SK-N-SH (cell line): ENCODE results near the gene ZNF445. TPM values are rescaled to one million over a fixed set of nuclear protein-coding genes. Genes with fewer than 3 reads are reported as not detected.

Experiments used
- CTCF ChIA-PET: fragments of 300-600, 350-600 bp; formaldehyde crosslinking; extraction: SDS; loops from one replicate; lab custom pipeline; 2021; lab: Yijun Ruan, JAX
- POLR2A ChIA-PET: fragments of 350-600 bp; sonication (Branson Sonifier 250); formaldehyde crosslinking; extraction: SDS; loops from one replicate; lab custom pipeline; 2020; ENCODE audit warnings: antibody characterized with exemption, inconsistent platforms; lab: Yijun Ruan, JAX
- DNase-seq: peaks from one replicate; pipeline ENCODE4 v3.0.0; 2012
- H2AFZ ChIP-seq: fragments of 200-600 bp; sonication (generic); 2 replicates; pipeline ENCODE4 v1.8.1; 2016; ENCODE audit warnings: antibody characterized with exemption, mild to moderate bottlenecking, low read depth
- H3F3A ChIP-seq: fragments of 200-600 bp; sonication (generic); replicated peaks from 2 replicates; pipeline ENCODE3; 2016; ENCODE audit warnings: antibody characterized with exemption, mild to moderate bottlenecking; ENCODE audit not compliant: insufficient read depth
- H3K27ac ChIP-seq, 2 experiments: fragments of 200-500 bp in 1 of 2; fragments of 200-600 bp in 1 of 2; sonication (Bioruptor generic) in 1 of 2; sonication (generic), shearing (Covaris generic) in 1 of 2; 2 replicates each; pipeline versions ENCODE4 v1.5.1 to v1.6.1; 2014 to 2016; ENCODE audit warnings: low read depth in 2 of 2, inconsistent platforms in 1 of 2, low read length in 1 of 2, mild to moderate bottlenecking in 1 of 2, mixed read lengths in 1 of 2
- H3K27me3 ChIP-seq: fragments of 200-600 bp; sonication (generic), shearing (Covaris generic); 2 replicates; pipeline ENCODE4 v1.6.1; 2016; ENCODE audit warnings: mixed run types; ENCODE audit not compliant: insufficient read depth
- H3K36me3 ChIP-seq, 2 experiments: fragments of 200-500 bp in 1 of 2; fragments of 200-600 bp in 1 of 2; sonication (Bioruptor generic) in 1 of 2; sonication (generic) in 1 of 2; replicated peaks in 1 of 2; 2 replicates each; pipeline versions ENCODE3 to v1.5.1; 2014 to 2016; ENCODE audit warnings: low read length in 1 of 2, mild to moderate bottlenecking in 1 of 2; ENCODE audit not compliant: insufficient read depth in 2 of 2, control insufficient read depth in 1 of 2
- H3K4me1 ChIP-seq, 2 experiments: fragments of 200-500 bp in 1 of 2; fragments of 200-600 bp in 1 of 2; sonication (Bioruptor generic) in 1 of 2; sonication (generic), shearing (Covaris generic) in 1 of 2; 2 replicates each; pipeline versions ENCODE4 v1.5.1 to v1.6.1; 2014 to 2016; ENCODE audit warnings: low read depth in 1 of 2, low read length in 1 of 2, mixed run types in 1 of 2; ENCODE audit not compliant: insufficient read depth in 2 of 2, control insufficient read depth in 1 of 2
- H3K4me2 ChIP-seq: fragments of 200-600 bp; sonication (generic), shearing (Covaris generic); 2 replicates; pipeline ENCODE4 v1.6.1; 2017; ENCODE audit warnings: mixed run types
- H3K4me3 ChIP-seq, 2 experiments: fragments of 200-500 bp in 1 of 2; fragments of 200-600 bp in 1 of 2; sonication (Bioruptor generic) in 1 of 2; sonication (generic), shearing (Covaris generic) in 1 of 2; 2 replicates each; pipeline versions ENCODE4 v1.5.1 to v1.8.1; 2014 to 2016; ENCODE audit warnings: low read depth in 2 of 2, inconsistent platforms in 1 of 2, low read length in 1 of 2, mild to moderate bottlenecking in 1 of 2, mixed read lengths in 1 of 2, moderate library complexity in 1 of 2
- H3K79me2 ChIP-seq: fragments of 200-600 bp; sonication (generic); 2 replicates; pipeline ENCODE4 v1.8.1; 2017; ENCODE audit warnings: mild to moderate bottlenecking; ENCODE audit not compliant: insufficient read depth
- H3K9ac ChIP-seq: fragments of 200-600 bp; sonication (generic); 2 replicates; pipeline ENCODE4 v1.6.1; 2017; ENCODE audit warnings: mixed run types
- H3K9me2 ChIP-seq: fragments of 200-600 bp; sonication (generic); 2 replicates; pipeline ENCODE4 v1.6.1; 2017; ENCODE audit warnings: mixed run types
- H3K9me3 ChIP-seq: fragments of 200-600 bp; sonication (generic); 2 replicates; pipeline ENCODE4 v1.6.1; 2017; ENCODE audit warnings: mixed run types, mild to moderate bottlenecking, moderate library complexity
- H4K20me1 ChIP-seq: fragments of 200-600 bp; sonication (generic); 2 replicates; pipeline ENCODE4 v1.6.1; 2017; ENCODE audit warnings: mild to moderate bottlenecking, mixed run types; ENCODE audit not compliant: insufficient read depth
- CTCF ChIP-seq: fragments of 200-600 bp; sonication (generic); IDR thresholded peaks from 2 replicates; pipeline ENCODE4 v1.6.1; 2017; ENCODE audit warnings: antibody characterized with exemption, mild to moderate bottlenecking, moderate library complexity
- EP300 ChIP-seq, 2 experiments: IDR thresholded peaks; 2 replicates each; pipeline versions ENCODE4 v1.4.0 to v1.6.1; 2012; ENCODE audit warnings: borderline replicate concordance in 1 of 2, low read depth in 1 of 2, low read length in 1 of 2
- EZH2phosphoT487 ChIP-seq: fragments of 200-600 bp; sonication (generic); IDR thresholded peaks from 2 replicates; pipeline ENCODE4 v1.6.1; 2017; ENCODE audit warnings: low read depth, mixed run types, mild to moderate bottlenecking, antibody characterized with exemption, moderate library complexity, borderline replicate concordance
- FOSL2 ChIP-seq: IDR thresholded peaks from 2 replicates; pipeline ENCODE4 v1.4.0; 2012; ENCODE audit warnings: low read depth, mild to moderate bottlenecking, moderate library complexity, borderline replicate concordance
- FOXM1 ChIP-seq: IDR thresholded peaks from 2 replicates; pipeline ENCODE4 v1.4.0; 2012; ENCODE audit warnings: low read depth, mild to moderate bottlenecking
- GABPA ChIP-seq: IDR thresholded peaks from 2 replicates; pipeline ENCODE4 v1.4.0; 2012; ENCODE audit warnings: low read depth, mild to moderate bottlenecking
- GATA2 ChIP-seq: sonication (generic); formaldehyde crosslinking; IDR thresholded peaks from 2 replicates; pipeline ENCODE4 v1.5.0; 2020; ENCODE audit warnings: mild to moderate bottlenecking, missing genetic modification reagents
- JUND ChIP-seq: IDR thresholded peaks from 2 replicates; pipeline ENCODE4 v1.4.0; 2012
- MXI1 ChIP-seq: IDR thresholded peaks from 2 replicates; pipeline ENCODE4 v1.6.1; 2012; ENCODE audit warnings: mild to moderate bottlenecking, low read depth, low read length, improper control_type of control experiment
- POLR2AphosphoS5 ChIP-seq: IDR thresholded peaks from 2 replicates; pipeline ENCODE4 v1.6.1; 2012; ENCODE audit warnings: low read depth, low read length
- RAD21 ChIP-seq: IDR thresholded peaks from 2 replicates; pipeline ENCODE4 v1.6.1; 2012; ENCODE audit warnings: mild to moderate bottlenecking, low read length
- RCOR1 ChIP-seq: fragments of 150-350 bp; IDR thresholded peaks from 2 replicates; pipeline ENCODE4 v1.6.1; 2017; ENCODE audit warnings: antibody characterized with exemption, low read length
- RXRA ChIP-seq: IDR thresholded peaks from 2 replicates; pipeline ENCODE4 v1.4.0; 2012; ENCODE audit warnings: low read depth, mild to moderate bottlenecking, borderline replicate concordance
- SMC3 ChIP-seq: IDR thresholded peaks from 2 replicates; pipeline ENCODE4 v1.6.1; 2012; ENCODE audit warnings: low read depth, low read length, improper control_type of control experiment
- TCF12 ChIP-seq: IDR thresholded peaks from 2 replicates; pipeline ENCODE4 v1.4.0; 2012
- USF1 ChIP-seq: IDR thresholded peaks from 2 replicates; pipeline ENCODE4 v1.4.0; 2012; ENCODE audit warnings: low read depth, borderline replicate concordance
- USF2 ChIP-seq: fragments of 150-350 bp; IDR thresholded peaks from 2 replicates; pipeline ENCODE4 v1.6.1; 2017; ENCODE audit warnings: antibody characterized with exemption, low read length, low read depth, borderline replicate concordance
- YY1 ChIP-seq: IDR thresholded peaks from 2 replicates; pipeline ENCODE4 v1.4.0; 2012; ENCODE audit warnings: low read depth, mild to moderate bottlenecking
- ZBTB33 ChIP-seq: IDR thresholded peaks from 2 replicates; pipeline ENCODE4 v1.4.0; 2012; ENCODE audit warnings: low read depth, borderline replicate concordance
- WGBS: methylation state at CpG from one replicate; pipeline ENCODE4 v1.1.6; 2017; ENCODE audit warnings: low lambda C conversion rate; 5-methylcytosine and 5-hydroxymethylcytosine counted together
- polyA plus RNA-seq, 3 experiments: library from polyadenylated mRNA; depleted of rRNA; stranded (reverse); fragments of >200 nt; gene quantifications; 2 replicates each; pipeline ENCODE4 v1.2.3, GENCODE V29; 2012

The ZNF445 gene
- polyA plus RNA-seq, 1 of the 3 experiments (the other 2 are of a cell fraction) = 2.2 TPM

- TF ChIP-seq EZH2phosphoT487 (no peak), FOXM1 (no peak), FOSL2 (no peak), POLR2AphosphoS5 (no peak), JUND (no peak), RXRA (no peak)
Observed at GRCh38 chr3:44510000-44510368, 32.5 kb upstream of the ZNF445 start (continued).

- Histone ChIP-seq H3K9ac (peak overlapping the region; percentile 83), H4K20me1 (no peaks in the 10 kb centered on the region), H3K9me3 (no peaks in the 10 kb centered on the region), H3K27ac (peak overlapping the region in 1 of 2 experiments; percentile 19; a peak in 2 of 4 replicates), H3K79me2 (peaks cover 58% of the 10 kb centered on the region), H3K27me3 (no peaks in the 10 kb centered on the region), H3K36me3 (peaks cover 3 to 12% of the 10 kb centered on the region in 2 experiments), H2AFZ (peak overlapping the region; percentile 97), H3K4me1 (peaks cover 0 to 12% of the 10 kb centered on the region in 2 experiments; a peak in 1 of 4 replicates), H3K4me2 (peak overlapping the region; percentile 86), H3K4me3 (peak overlapping the region; percentile 69 to 96), H3K9me2 (no peaks in the 10 kb centered on the region), H3F3A (peaks cover 3% of the 10 kb centered on the region)
- POLR2A ChIA-PET = interaction anchor here (1.0 kb wide), 1 partner anchor 336 kb away, joined by 3 read pairs; no protein-coding TSS in a partner anchor
- CTCF ChIA-PET = interaction anchor here (1.1 kb wide), 1 partner anchor 75 kb away, joined by 3 read pairs; the partner anchor contains the start of gene ZNF660
- peak; percentile 30 for DNase-seq
- WGBS = 65% methylated on average over 2 of the region's 2 CpGs
- TF ChIP-seq USF2 = no peak
- TF ChIP-seq GATA2 (CRISPR knock-in tag) = no peak
- no peak for TF ChIP-seq FOXM1
- TF ChIP-seq YY1 = no peak
- TF ChIP-seq RXRA = no peak
- no peak for TF ChIP-seq EZH2phosphoT487
- no peak for TF ChIP-seq USF1
- no peak for TF ChIP-seq RCOR1
Observed at GRCh38 chr3:44509393-44509921, 32.0 kb upstream of the ZNF445 start.

- POLR2A ChIA-PET = interaction anchor here (0.6 kb wide), 1 partner anchor 9 kb away, joined by 4 read pairs; no protein-coding TSS in a partner anchor
- Histone ChIP-seq H3K4me3 (no peak overlapping the region), H3K4me1 (peaks cover 0 to 12% of the 10 kb centered on the region in 2 experiments; a peak in 1 of 4 replicates), H4K20me1 (no peaks in the 10 kb centered on the region), H3K9me3 (no peaks in the 10 kb centered on the region; the same call in 1 of the 2 replicates), H3K36me3 (peaks cover 7 to 12% of the 10 kb centered on the region in 2 experiments), H3F3A (peaks cover 3% of the 10 kb centered on the region), H3K27me3 (no peaks in the 10 kb centered on the region), H3K4me2 (no peak overlapping the region), H3K27ac (no peak overlapping the region), H3K79me2 (peaks cover 72% of the 10 kb centered on the region), H3K9me2 (no peaks in the 10 kb centered on the region), H3K9ac (no peak overlapping the region), H2AFZ (no peak overlapping the region)
- no peak for DNase-seq
- 90% methylated on average over 5 of the region's 5 CpGs for WGBS
- CTCF ChIA-PET = interaction anchor here (0.6 to 0.8 kb wide), 2 partner anchors 270 to 468 kb away, joined by 3 to 4 read pairs; no protein-coding TSS in a partner anchor
- TF ChIP-seq ZBTB33 (no peak), CTCF (no peak), FOXM1 (no peak), RAD21 (no peak), MXI1 (no peak), USF1 (no peak), EP300 (IDR thresholded peaks at IDR 0.05; ENCODE audit: borderline replicate concordance in 1 of 2, low read depth in 1 of 2, low read length in 1 of 2) (no peak), TCF12 (no peak), SMC3 (no peak), JUND (no peak), GABPA (no peak)
Observed at GRCh38 chr3:44506961-44507360, 29.5 kb upstream of the ZNF445 start.
